ENCODE data around the gene TFE3. TPM values are rescaled to one million over a fixed set of nuclear protein-coding genes. Genes with fewer than 3 reads are reported as not detected.

TFE3 gene
- total and polyA plus RNA-seq, 8 donors = 13.0 to 42.2 (median 27.6) TPM

- Histone ChIP-seq H3K4me1 (peaks cover 0 to 33% (median 19%) of the 10 kb centered on the region in 4 donors), H3K4me3 (peak overlapping the region in 2 of 4 donors; percentile 7 to 9), H3K27me3 (no peaks in the 10 kb centered on the region), H3K9me3 (no peaks in the 10 kb centered on the region), H3K36me3 (peaks cover 0 to 6% (median 5%) of the 10 kb centered on the region in 4 donors), H3K27ac (peak overlapping the region; percentile 52 to 96 (median 77))
- WGBS, 5 donors = 18 to 53% (median 39%) methylated on average over 8 to 13 of the region's 13 CpGs
- TF ChIP-seq POLR2A (IDR thresholded peaks at IDR 0.05) (no peak), POLR2AphosphoS5 (IDR thresholded peaks at IDR 0.05) (no peak), EP300 (IDR thresholded peaks at IDR 0.05) (no peak), CTCF (IDR thresholded peaks at IDR 0.05) (no peak)
- DNase-seq = no peak
- intact Hi-C loops (cut with DNase I; ENCODE audit: low total_unique reads) = no loop called here
Measured at GRCh38 chrX:49043987-49044281, 777 bp upstream of the TFE3 start.

GRCh38 chrX:49042581-49043219 lies 457 bp downstream of the TFE3 start:
- H3K9me3 ChIP-seq = no peaks in the 10 kb centered on the region

GRCh38 chrX:49041744-49042580 lies 1.2 kb downstream of the TFE3 start:
- DNase-seq = no peak
- no peak for TF ChIP-seq CTCF (IDR thresholded peaks at IDR 0.05)
- no peak for TF ChIP-seq POLR2AphosphoS5 (IDR thresholded peaks at IDR 0.05)
- TF ChIP-seq POLR2A (IDR thresholded peaks at IDR 0.05) = no peak
- TF ChIP-seq EP300 (IDR thresholded peaks at IDR 0.05) = no peak
- H3K36me3 ChIP-seq = peaks cover 12 to 26% (median 24%) of the 10 kb centered on the region in 4 donors
- no peaks in the 10 kb centered on the region for H3K27me3 ChIP-seq
- peaks cover 0 to 38% (median 20%) of the 10 kb centered on the region in 4 donors for H3K4me1 ChIP-seq
- intact Hi-C loops (cut with DNase I; ENCODE audit: low total_unique reads) = no loop called here
- 5 to 25% (median 13%) methylated on average over 8 to 10 of the region's 10 CpGs for WGBS, 5 donors
- peak overlapping the region; percentile 92 to 97 (median 96) for H3K27ac ChIP-seq
- no peaks in the 10 kb centered on the region for H3K9me3 ChIP-seq
- H3K4me3 ChIP-seq = peak overlapping the region; percentile 57 to 72 (median 64)

More at GRCh38 chrX:49042581-49043219, 457 bp downstream of the TFE3 start:
- Histone ChIP-seq H3K4me3 (peak overlapping the region; percentile 57 to 72 (median 64)), H3K27ac (peak overlapping the region; percentile 92 to 97 (median 96)), H3K4me1 (peaks cover 0 to 38% (median 20%) of the 10 kb centered on the region in 4 donors), H3K36me3 (peaks cover 7 to 19% (median 17%) of the 10 kb centered on the region in 4 donors), H3K27me3 (no peaks in the 10 kb centered on the region)
- intact Hi-C loops (cut with DNase I; ENCODE audit: low total_unique reads) = no loop called here
- TF ChIP-seq POLR2AphosphoS5 (IDR thresholded peaks at IDR 0.05) (no peak), EP300 (IDR thresholded peaks at IDR 0.05) (no peak), POLR2A (IDR thresholded peaks at IDR 0.05) (no peak), CTCF (IDR thresholded peaks at IDR 0.05) (no peak)
- DNase-seq = no peak
- 0 to 47% (median 4%) methylated on average over 3 to 29 of the region's 29 CpGs for WGBS, 5 donors

- Histone ChIP-seq H3K4me1 (peaks cover 0 to 38% (median 20%) of the 10 kb centered on the region in 4 donors), H3K4me3 (peak overlapping the region; percentile 25 to 67 (median 60)), H3K36me3 (peaks cover 16 to 41% (median 38%) of the 10 kb centered on the region in 4 donors), H3K27ac (peak overlapping the region; percentile 41 to 97 (median 96)), H3K9me3 (no peaks in the 10 kb centered on the region), H3K27me3 (no peaks in the 10 kb centered on the region)
- 20 to 48% (median 38%) methylated on average over 6 to 7 of the region's 7 CpGs for WGBS, 5 donors
- no peak for DNase-seq
- TF ChIP-seq EP300 (IDR thresholded peaks at IDR 0.05) (no peak), CTCF (IDR thresholded peaks at IDR 0.05) (no peak), POLR2AphosphoS5 (IDR thresholded peaks at IDR 0.05) (no peak), POLR2A (IDR thresholded peaks at IDR 0.05) (no peak)
- intact Hi-C loops (cut with DNase I; ENCODE audit: low total_unique reads) = no loop called here
Measured at GRCh38 chrX:49040376-49040955, 2.7 kb downstream of the TFE3 start.
